H9 (cell line): ENCODE data around the gene AKAP1. TPM values are rescaled to one million over a fixed set of nuclear protein-coding genes. Genes with fewer than 3 reads are reported as not detected.

Source experiments
- DNase-seq: peaks from one replicate; pipeline ENCODE4 v3.0.0-alpha.2; 2017
- H2AFZ ChIP-seq: one replicate; pipeline ENCODE4 v1.6.1; 2013; ENCODE audit warnings: mild to moderate bottlenecking, low read length, control low read depth, moderate library complexity
- H2AK5ac ChIP-seq: 2 replicates; pipeline ENCODE4 v1.6.1; 2013; ENCODE audit warnings: low read length, control low read depth, mixed read lengths; ENCODE audit not compliant: insufficient read length
- H2BK120ac ChIP-seq: one replicate; pipeline ENCODE4 v1.6.1; 2013; ENCODE audit warnings: low read depth, mild to moderate bottlenecking, low read length, control low read depth, inconsistent platforms; ENCODE audit not compliant: poor library complexity, severe bottlenecking
- H2BK12ac ChIP-seq: 2 replicates; pipeline ENCODE4 v1.6.1; 2013; ENCODE audit warnings: low read length, control low read depth, mixed read lengths, low read depth; ENCODE audit not compliant: insufficient read length
- H2BK15ac ChIP-seq: 2 replicates; pipeline ENCODE4 v1.6.1; 2013; ENCODE audit warnings: low read depth, low read length, control low read depth
- H2BK20ac ChIP-seq: one replicate; pipeline ENCODE4 v1.6.1; 2013; ENCODE audit warnings: low read depth, mild to moderate bottlenecking, low read length, control low read depth, inconsistent platforms; ENCODE audit not compliant: poor library complexity, severe bottlenecking
- H2BK5ac ChIP-seq: 2 replicates; pipeline ENCODE4 v1.6.1; 2013; ENCODE audit warnings: low read length, control low read depth, mixed read lengths; ENCODE audit not compliant: insufficient read length
- H3K14ac ChIP-seq: 2 replicates; pipeline ENCODE4 v1.6.1; 2013; ENCODE audit warnings: low read length, control low read depth; ENCODE audit not compliant: insufficient read depth
- H3K18ac ChIP-seq: 2 replicates; pipeline ENCODE4 v1.6.1; 2013; ENCODE audit warnings: low read depth, mild to moderate bottlenecking, mixed read lengths, low read length, control low read depth; ENCODE audit not compliant: insufficient read length
- H3K23ac ChIP-seq: 2 replicates; pipeline ENCODE4 v1.6.1; 2013; ENCODE audit warnings: low read length, control low read depth, mixed read lengths, low read depth; ENCODE audit not compliant: insufficient read length
- H3K23me2 ChIP-seq: 2 replicates; pipeline ENCODE4 v1.6.1; 2013; ENCODE audit warnings: low read depth, mild to moderate bottlenecking, mixed read lengths, low read length, control low read depth; ENCODE audit not compliant: insufficient read length, poor library complexity, severe bottlenecking
- H3K27ac ChIP-seq: 2 replicates; pipeline ENCODE4 v1.5.1; 2013; ENCODE audit warnings: low read length, control low read depth, mixed read lengths, low read depth; ENCODE audit not compliant: insufficient read length
- H3K27me3 ChIP-seq: 2 replicates; pipeline ENCODE4 v1.6.1; 2013; ENCODE audit warnings: low read length, control low read depth, inconsistent platforms; ENCODE audit not compliant: insufficient read depth
- H3K4ac ChIP-seq: 2 replicates; pipeline ENCODE4 v1.6.1; 2013; ENCODE audit warnings: low read depth, mild to moderate bottlenecking, control low read depth, inconsistent platforms, low read length, moderate library complexity
- H3K4me1 ChIP-seq: 2 replicates; pipeline ENCODE4 v1.6.1; 2013; ENCODE audit warnings: low read length, control low read depth, inconsistent platforms; ENCODE audit not compliant: insufficient read depth
- H3K4me2 ChIP-seq: 2 replicates; pipeline ENCODE4 v1.6.1; 2013; ENCODE audit warnings: low read length, control low read depth, mixed read lengths; ENCODE audit not compliant: insufficient read length, insufficient read depth
- H3K56ac ChIP-seq: 2 replicates; pipeline ENCODE4 v1.6.1; 2013; ENCODE audit warnings: low read depth, mild to moderate bottlenecking, mixed read lengths, low read length, control low read depth; ENCODE audit not compliant: insufficient read length
- H3K79me1 ChIP-seq: 2 replicates; pipeline ENCODE4 v1.6.1; 2013; ENCODE audit warnings: low read depth, mild to moderate bottlenecking, moderate library complexity, low read length, control low read depth, inconsistent platforms; ENCODE audit not compliant: insufficient read depth, poor library complexity, severe bottlenecking
- H3K79me2 ChIP-seq: 2 replicates; pipeline ENCODE4 v1.6.1; 2013; ENCODE audit warnings: low read length, control low read depth, inconsistent platforms; ENCODE audit not compliant: insufficient read depth
- H3K9ac ChIP-seq: 2 replicates; pipeline ENCODE4 v1.6.1; 2013; ENCODE audit warnings: low read length, control low read depth, mixed read lengths; ENCODE audit not compliant: insufficient read length; ENCODE audit errors: extremely low read depth
- H3K9me3 ChIP-seq: one replicate; pipeline ENCODE4 v1.6.1; 2013; ENCODE audit warnings: low read depth, low read length, inconsistent platforms; ENCODE audit not compliant: control insufficient read depth
- H3T11ph ChIP-seq: one replicate; pipeline ENCODE4 v1.6.1; 2013; ENCODE audit warnings: mild to moderate bottlenecking, low read length, control low read depth, inconsistent platforms
- H4K20me1 ChIP-seq: one replicate; pipeline ENCODE4 v1.6.1; 2013; ENCODE audit not compliant: control insufficient read depth, insufficient read length, insufficient read depth
- H4K5ac ChIP-seq: 2 replicates; pipeline ENCODE4 v1.6.1; 2013; ENCODE audit warnings: low read depth, mild to moderate bottlenecking, mixed read lengths, low read length, control low read depth; ENCODE audit not compliant: insufficient read length
- H4K8ac ChIP-seq: replicated peaks from 2 replicates; pipeline ENCODE4 v1.6.1; 2013; ENCODE audit warnings: low read length, control low read depth, mixed read lengths, low read depth; ENCODE audit not compliant: insufficient read length
- H4K91ac ChIP-seq: 2 replicates; pipeline ENCODE4 v1.6.1; 2013; ENCODE audit warnings: low read depth, mild to moderate bottlenecking, moderate library complexity, mixed read lengths, low read length, control low read depth; ENCODE audit not compliant: insufficient read length
- H3K27ac Mint-ChIP-seq, 3 experiments: 2 replicates in 2 of 3; 3 replicates in 1 of 3; pipeline ENCODE4 v1.8.0; 2020 to 2021; ENCODE audit warnings: mixed read lengths in 3 of 3, mild to moderate bottlenecking in 1 of 3, moderate library complexity in 1 of 3
- H3K27me3 Mint-ChIP-seq: 2 replicates; pipeline ENCODE4 v1.8.0; 2021; ENCODE audit warnings: low read depth, mild to moderate bottlenecking, moderate library complexity, mixed read lengths
- H3K36me3 Mint-ChIP-seq, 3 experiments: 2 replicates in 2 of 3; 3 replicates in 1 of 3; pipeline ENCODE4 v1.8.0; 2020 to 2021; ENCODE audit warnings: low read depth in 3 of 3, mixed read lengths in 3 of 3; ENCODE audit not compliant: insufficient read depth in 1 of 3
- H3K4me1 Mint-ChIP-seq, 2 experiments: 2 replicates each; pipeline ENCODE4 v1.8.0; 2020; ENCODE audit warnings: mixed read lengths in 2 of 2
- H3K4me3 Mint-ChIP-seq, 2 experiments: 2 replicates in 1 of 2; 3 replicates in 1 of 2; pipeline ENCODE4 v1.8.0; 2020 to 2021; ENCODE audit warnings: mild to moderate bottlenecking in 2 of 2, mixed read lengths in 2 of 2, moderate library complexity in 1 of 2
- H3K9me3 Mint-ChIP-seq, 2 experiments: 2 replicates in 1 of 2; 3 replicates in 1 of 2; pipeline ENCODE4 v1.8.0; 2020; ENCODE audit warnings: mild to moderate bottlenecking in 2 of 2, mixed read lengths in 2 of 2, moderate library complexity in 1 of 2
- WGBS: extraction: QIAGEN DNeasy Blood & Tissue Kit; methylation state at CpG from one replicate; pipeline ENCODE4 v1.1.7; 2013; ENCODE audit warnings: missing lambda C conversion rate, low lambda C conversion rate, mixed read lengths; ENCODE audit not compliant: insufficient read length; ENCODE audit errors: extremely low coverage; 5-methylcytosine and 5-hydroxymethylcytosine counted together
- total RNA-seq: library from RNA; stranded (reverse); gene quantifications from 2 replicates; pipeline ENCODE4 v1.2.1, GENCODE V29; 2021
- TF ChIP-seq, protein P1 (sequence below): fragments of 200-600 bp; sonication (generic); conservative IDR thresholded peaks from 3 replicates; pipeline ENCODE4 v1.8.0; 2021; ENCODE audit warnings: antibody characterized with exemption, mild to moderate bottlenecking

AKAP1 gene
- total RNA-seq, 1 experiment from 2014 or later: 61.2 TPM

DNA sequence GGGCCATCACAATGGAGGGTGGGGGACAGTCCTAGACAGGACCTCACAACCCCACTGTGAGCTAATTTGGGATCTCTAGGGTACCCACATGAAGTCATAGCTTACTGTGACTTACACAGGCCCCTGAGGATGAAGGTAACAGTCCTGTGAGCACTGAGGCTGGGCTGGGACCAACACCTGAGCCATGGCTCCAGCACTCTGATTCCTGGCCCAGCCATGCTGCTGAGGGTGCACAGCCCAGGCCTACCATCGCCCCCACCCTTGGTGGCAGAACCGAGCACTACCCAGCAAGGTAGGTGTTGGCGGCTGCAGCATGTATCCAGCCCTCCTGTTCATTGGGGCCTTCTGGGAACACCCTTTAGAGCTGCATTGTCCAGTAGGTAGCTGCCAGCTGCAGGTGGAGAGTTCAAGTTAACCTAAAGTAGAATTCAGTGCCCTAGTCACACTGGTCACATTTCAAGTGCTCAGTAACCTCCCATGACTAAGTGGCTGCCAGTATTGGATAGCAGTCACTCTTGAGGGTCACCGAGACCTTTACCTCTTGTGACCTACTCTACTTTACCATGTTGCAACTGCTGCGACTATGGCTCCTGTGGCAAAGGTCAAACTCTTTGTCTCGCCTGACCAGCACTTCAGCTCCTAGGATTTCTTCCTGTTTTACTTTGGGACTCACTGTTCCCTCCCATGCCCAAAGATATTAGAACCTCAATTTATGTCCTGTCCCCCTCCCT, 11.6 kb downstream of the AKAP1 start:
- H3K79me1 ChIP-seq: peaks cover 3% of the 10 kb centered on the region
- no peak for DNase-seq
- H3K56ac ChIP-seq: no peak overlapping the region
- H3K18ac ChIP-seq: no peak overlapping the region
- peaks cover 1% of the 10 kb centered on the region; the same call in 1 of the 2 replicates for H3K27me3 Mint-ChIP-seq
- no peak overlapping the region for H2BK5ac ChIP-seq
- no peak overlapping the region for H2AK5ac ChIP-seq
- no peak overlapping the region for H3K14ac ChIP-seq
- H2AFZ ChIP-seq: no peak overlapping the region
- peaks cover 55% of the 10 kb centered on the region; the same call in 1 of the 2 replicates for H3K79me2 ChIP-seq
- H3K23me2 ChIP-seq: no peaks in the 10 kb centered on the region
- H4K91ac ChIP-seq: no peak overlapping the region
- H3K4ac ChIP-seq: no peak overlapping the region
- no peaks in the 10 kb centered on the region for H3K9me3 ChIP-seq
- peaks cover 4% of the 10 kb centered on the region for H4K20me1 ChIP-seq
- H4K5ac ChIP-seq: no peak overlapping the region
- H3K23ac ChIP-seq: no peak overlapping the region
- no peak overlapping the region for H3K4me3 Mint-ChIP-seq
- H3K9ac ChIP-seq: no peak overlapping the region
- no peak overlapping the region for H4K8ac ChIP-seq
- peaks cover 22% of the 10 kb centered on the region; the same call in 1 of the 2 replicates for H3K4me1 ChIP-seq
- peaks cover 66 to 74% of the 10 kb centered on the region in 2 experiments for H3K4me1 Mint-ChIP-seq
- H2BK20ac ChIP-seq: no peak overlapping the region
- peaks cover 3 to 9% (median 7%) of the 10 kb centered on the region in 3 experiments for H3K36me3 Mint-ChIP-seq
- no peak overlapping the region for H2BK12ac ChIP-seq
- no peak overlapping the region for H3T11ph ChIP-seq
- H2BK15ac ChIP-seq: no peak overlapping the region
- peak overlapping the region in 2 of 3 experiments; percentile 50 to 57; a peak in 1 of 7 replicates for H3K27ac Mint-ChIP-seq
- no peak overlapping the region for H3K4me2 ChIP-seq
- no CpG with 5 or more reads among the region's 6 CpGs for WGBS
- no peak overlapping the region for H3K27ac ChIP-seq
- H3K9me3 Mint-ChIP-seq: no peaks in the 10 kb centered on the region
- TF ChIP-seq, protein P1, sequence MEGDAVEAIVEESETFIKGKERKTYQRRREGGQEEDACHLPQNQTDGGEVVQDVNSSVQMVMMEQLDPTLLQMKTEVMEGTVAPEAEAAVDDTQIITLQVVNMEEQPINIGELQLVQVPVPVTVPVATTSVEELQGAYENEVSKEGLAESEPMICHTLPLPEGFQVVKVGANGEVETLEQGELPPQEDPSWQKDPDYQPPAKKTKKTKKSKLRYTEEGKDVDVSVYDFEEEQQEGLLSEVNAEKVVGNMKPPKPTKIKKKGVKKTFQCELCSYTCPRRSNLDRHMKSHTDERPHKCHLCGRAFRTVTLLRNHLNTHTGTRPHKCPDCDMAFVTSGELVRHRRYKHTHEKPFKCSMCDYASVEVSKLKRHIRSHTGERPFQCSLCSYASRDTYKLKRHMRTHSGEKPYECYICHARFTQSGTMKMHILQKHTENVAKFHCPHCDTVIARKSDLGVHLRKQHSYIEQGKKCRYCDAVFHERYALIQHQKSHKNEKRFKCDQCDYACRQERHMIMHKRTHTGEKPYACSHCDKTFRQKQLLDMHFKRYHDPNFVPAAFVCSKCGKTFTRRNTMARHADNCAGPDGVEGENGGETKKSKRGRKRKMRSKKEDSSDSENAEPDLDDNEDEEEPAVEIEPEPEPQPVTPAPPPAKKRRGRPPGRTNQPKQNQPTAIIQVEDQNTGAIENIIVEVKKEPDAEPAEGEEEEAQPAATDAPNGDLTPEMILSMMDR: no peak
- H2BK120ac ChIP-seq: no peak overlapping the region
- H3K27me3 ChIP-seq: no peaks in the 10 kb centered on the region
